HepG2 (cell line): ENCODE results near the gene SSBP4. TPM values are rescaled to one million over a fixed set of nuclear protein-coding genes. Genes with fewer than 3 reads are reported as not detected.
A peak's percentile ranks its signal among the peaks of the same experiment; 100 is the strongest.

ENCODE experiments used
- CBFB ChIP-seq: sonication (generic); formaldehyde crosslinking; IDR thresholded peaks from 2 replicates; pipeline ENCODE4 v1.4.0; 2020; ENCODE audit warnings: missing genetic modification reagents
- FOXO4 ChIP-seq: sonication (generic); formaldehyde crosslinking; conservative IDR thresholded peaks from 2 replicates; pipeline ENCODE4 v1.8.1; 2023; ENCODE audit warnings: missing genetic modification reagents
- MAFG ChIP-seq: sonication (generic); formaldehyde crosslinking; IDR thresholded peaks from 2 replicates; pipeline ENCODE4 v1.5.1; 2020; ENCODE audit warnings: mild to moderate bottlenecking, missing genetic modification reagents
- MBD4 ChIP-seq: IDR thresholded peaks from 2 replicates; pipeline ENCODE4 v1.6.1; 2012; ENCODE audit warnings: low read length, inconsistent platforms, borderline replicate concordance
- MTF2 ChIP-seq: sonication (generic); formaldehyde crosslinking; IDR thresholded peaks from 2 replicates; pipeline ENCODE4 v1.5.0; 2020; ENCODE audit warnings: missing genetic modification reagents, borderline replicate concordance
- NFYC ChIP-seq: IDR thresholded peaks from 2 replicates; pipeline ENCODE4 v1.6.1; 2016; ENCODE audit warnings: missing genetic modification reagents, missing compliant biosample characterization
- POGK ChIP-seq: sonication (generic); formaldehyde crosslinking; conservative IDR thresholded peaks from 2 replicates; pipeline ENCODE4 v1.8.0; 2022; ENCODE audit warnings: mild to moderate bottlenecking, moderate library complexity, missing genetic modification reagents
- SMAD9 ChIP-seq: sonication (generic); formaldehyde crosslinking; IDR thresholded peaks from 2 replicates; pipeline ENCODE4 v1.5.1; 2020; ENCODE audit warnings: mild to moderate bottlenecking, missing genetic modification reagents
- TARDBP ChIP-seq: sonication (generic); formaldehyde crosslinking; IDR thresholded peaks from 2 replicates; pipeline ENCODE4 v1.8.0; 2022; ENCODE audit warnings: mild to moderate bottlenecking, missing genetic modification reagents
- TRIM24 ChIP-seq: sonication (generic); formaldehyde crosslinking; IDR thresholded peaks from 2 replicates; pipeline ENCODE4 v1.8.0; 2022; ENCODE audit warnings: mild to moderate bottlenecking, missing genetic modification reagents
- ZFYVE20 ChIP-seq: sonication (generic); formaldehyde crosslinking; IDR thresholded peaks from 2 replicates; pipeline ENCODE4 v1.8.0; 2023; ENCODE audit warnings: low read depth, mild to moderate bottlenecking, moderate library complexity, missing genetic modification reagents, borderline replicate concordance
- ZNF160 ChIP-seq: sonication (generic); formaldehyde crosslinking; IDR thresholded peaks from 2 replicates; pipeline ENCODE4 v1.8.0; 2022; ENCODE audit warnings: mild to moderate bottlenecking, inconsistent platforms, missing genetic modification reagents
- ZNF33B ChIP-seq: sonication (generic); formaldehyde crosslinking; IDR thresholded peaks from 2 replicates; pipeline ENCODE4 v1.5.1; 2020; ENCODE audit warnings: mild to moderate bottlenecking, missing genetic modification reagents
- ZNF777 ChIP-seq: sonication (generic); formaldehyde crosslinking; IDR thresholded peaks from 2 replicates; pipeline ENCODE4 v1.4.0; 2020; ENCODE audit warnings: missing genetic modification reagents
- polyA plus RNA-seq, 8 experiments: library from polyadenylated mRNA; depleted of rRNA in 3 of 8; stranded (reverse) in 7 of 8; unstranded in 1 of 8; fragments of >200 nt; fragmentation: Illumina TruSeq in 4 of 8; extraction: Trizol in 4 of 8; gene quantifications; 2 replicates each; pipeline versions ENCODE4 v1.2.1 to v1.2.3, GENCODE V29; 2011 to 2016; ENCODE audit warnings: low read depth in 4 of 8, missing spikeins in 1 of 8, mixed read lengths in 1 of 8; ENCODE audit not compliant: insufficient read depth in 1 of 8
- total RNA-seq, 5 experiments: library from RNA; depleted of rRNA; stranded (reverse); fragments of >200 nt; fragmentation: Illumina TruSeq; extraction: Trizol; gene quantifications; 2 replicates each; pipeline ENCODE4 v1.2.3, GENCODE V29; 2016; ENCODE audit warnings: low read depth in 1 of 5
- TF ChIP-seq, protein P1 (sequence below): sonication (generic); formaldehyde crosslinking; IDR thresholded peaks from 2 replicates; pipeline ENCODE4 v1.5.0; 2020; ENCODE audit warnings: missing genetic modification reagents, mild to moderate bottlenecking, borderline replicate concordance
- TF ChIP-seq, protein P2 (sequence below): sonication (generic); formaldehyde crosslinking; IDR thresholded peaks from 2 replicates; pipeline ENCODE4 v1.4.0; 2020; ENCODE audit warnings: missing genetic modification reagents
- TF ChIP-seq, protein P3 (sequence below): sonication (generic); formaldehyde crosslinking; IDR thresholded peaks from 2 replicates; pipeline ENCODE4 v1.4.0; 2020; ENCODE audit warnings: missing genetic modification reagents

Gene SSBP4
- total and polyA plus RNA-seq, 2 of the 13 experiments (the other 11 are each of a cell fraction or from before 2014, with no cell fraction given): 20.8 to 39.5 TPM

DNA sequence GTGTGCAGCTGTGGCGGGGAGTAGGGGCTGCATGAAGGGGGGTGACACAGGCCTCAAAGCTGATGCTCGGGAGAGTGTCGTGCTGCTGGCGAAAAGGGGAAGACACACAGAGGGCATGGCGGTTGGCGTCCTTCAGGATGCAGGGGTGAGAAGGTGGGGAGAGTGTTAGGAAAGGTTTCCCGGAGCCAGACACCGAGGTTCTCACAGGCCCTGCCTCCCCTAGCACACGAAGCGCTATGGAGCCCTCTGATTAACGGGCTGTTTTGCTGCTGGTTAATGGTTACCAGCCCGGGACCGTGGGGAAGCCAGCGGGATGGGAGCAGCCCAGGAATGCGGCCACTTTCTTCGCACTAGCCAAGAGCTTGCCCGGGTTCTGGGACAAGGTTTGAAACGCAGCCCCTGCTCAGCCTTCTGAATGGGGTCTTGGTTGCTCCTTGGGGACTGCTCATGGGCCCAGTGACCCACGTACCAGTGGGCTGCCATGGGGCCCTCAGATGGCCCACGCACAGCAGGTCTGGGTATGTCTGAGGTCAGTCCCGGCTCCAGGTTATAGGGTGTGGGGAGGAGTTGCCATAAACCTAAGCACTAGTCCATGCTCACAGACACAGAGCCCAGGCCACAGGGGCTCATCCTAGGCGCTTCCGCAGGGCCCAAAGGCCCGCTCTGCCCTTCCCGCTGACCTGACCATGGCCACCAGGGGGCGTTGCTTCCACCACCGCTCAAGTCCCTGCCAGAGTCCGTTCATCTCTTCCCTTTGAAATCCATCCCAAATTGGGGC is 50.1 kb downstream of the SSBP4 start (continued):
- TF ChIP-seq, protein P1, sequence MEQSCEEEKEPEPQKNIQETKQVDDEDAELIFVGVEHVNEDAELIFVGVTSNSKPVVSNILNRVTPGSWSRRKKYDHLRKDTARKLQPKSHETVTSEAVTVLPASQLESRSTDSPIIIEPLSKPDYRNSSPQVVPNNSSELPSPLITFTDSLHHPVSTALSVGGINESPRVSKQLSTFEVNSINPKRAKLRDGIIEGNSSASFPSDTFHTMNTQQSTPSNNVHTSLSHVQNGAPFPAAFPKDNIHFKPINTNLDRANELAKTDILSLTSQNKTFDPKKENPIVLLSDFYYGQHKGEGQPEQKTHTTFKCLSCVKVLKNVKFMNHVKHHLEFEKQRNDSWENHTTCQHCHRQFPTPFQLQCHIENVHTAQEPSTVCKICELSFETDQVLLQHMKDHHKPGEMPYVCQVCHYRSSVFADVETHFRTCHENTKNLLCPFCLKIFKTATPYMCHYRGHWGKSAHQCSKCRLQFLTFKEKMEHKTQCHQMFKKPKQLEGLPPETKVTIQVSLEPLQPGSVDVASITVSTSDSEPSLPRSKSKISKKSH: 0 out of 2 replicates have a peak, but pooled peaks have one; percentile 60
- no peak for TF ChIP-seq SMAD9
- no peak; the same call in 1 of the 2 replicates for TF ChIP-seq TARDBP (CRISPR knock-in tag)
- TF ChIP-seq ZNF777: no peak
- TF ChIP-seq TRIM24 (CRISPR knock-in tag): no peak
- no peak for TF ChIP-seq MTF2 (CRISPR knock-in tag)
- TF ChIP-seq FOXO4 (CRISPR knock-in tag): no peak
- TF ChIP-seq ZNF33B (CRISPR knock-in tag): 0 out of 2 replicates have a peak, but pooled peaks have one; percentile 19
- TF ChIP-seq NFYC (CRISPR knock-in tag): 0 out of 2 replicates have a peak, but pooled peaks have one; percentile 15
- TF ChIP-seq ZNF160 (CRISPR knock-in tag): no peak
- no peak; the same call in 1 of the 2 replicates for TF ChIP-seq POGK (CRISPR knock-in tag)
- TF ChIP-seq, protein P2, sequence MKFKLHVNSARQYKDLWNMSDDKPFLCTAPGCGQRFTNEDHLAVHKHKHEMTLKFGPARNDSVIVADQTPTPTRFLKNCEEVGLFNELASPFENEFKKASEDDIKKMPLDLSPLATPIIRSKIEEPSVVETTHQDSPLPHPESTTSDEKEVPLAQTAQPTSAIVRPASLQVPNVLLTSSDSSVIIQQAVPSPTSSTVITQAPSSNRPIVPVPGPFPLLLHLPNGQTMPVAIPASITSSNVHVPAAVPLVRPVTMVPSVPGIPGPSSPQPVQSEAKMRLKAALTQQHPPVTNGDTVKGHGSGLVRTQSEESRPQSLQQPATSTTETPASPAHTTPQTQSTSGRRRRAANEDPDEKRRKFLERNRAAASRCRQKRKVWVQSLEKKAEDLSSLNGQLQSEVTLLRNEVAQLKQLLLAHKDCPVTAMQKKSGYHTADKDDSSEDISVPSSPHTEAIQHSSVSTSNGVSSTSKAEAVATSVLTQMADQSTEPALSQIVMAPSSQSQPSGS (CRISPR knock-in tag): no peak
- TF ChIP-seq, protein P3, sequence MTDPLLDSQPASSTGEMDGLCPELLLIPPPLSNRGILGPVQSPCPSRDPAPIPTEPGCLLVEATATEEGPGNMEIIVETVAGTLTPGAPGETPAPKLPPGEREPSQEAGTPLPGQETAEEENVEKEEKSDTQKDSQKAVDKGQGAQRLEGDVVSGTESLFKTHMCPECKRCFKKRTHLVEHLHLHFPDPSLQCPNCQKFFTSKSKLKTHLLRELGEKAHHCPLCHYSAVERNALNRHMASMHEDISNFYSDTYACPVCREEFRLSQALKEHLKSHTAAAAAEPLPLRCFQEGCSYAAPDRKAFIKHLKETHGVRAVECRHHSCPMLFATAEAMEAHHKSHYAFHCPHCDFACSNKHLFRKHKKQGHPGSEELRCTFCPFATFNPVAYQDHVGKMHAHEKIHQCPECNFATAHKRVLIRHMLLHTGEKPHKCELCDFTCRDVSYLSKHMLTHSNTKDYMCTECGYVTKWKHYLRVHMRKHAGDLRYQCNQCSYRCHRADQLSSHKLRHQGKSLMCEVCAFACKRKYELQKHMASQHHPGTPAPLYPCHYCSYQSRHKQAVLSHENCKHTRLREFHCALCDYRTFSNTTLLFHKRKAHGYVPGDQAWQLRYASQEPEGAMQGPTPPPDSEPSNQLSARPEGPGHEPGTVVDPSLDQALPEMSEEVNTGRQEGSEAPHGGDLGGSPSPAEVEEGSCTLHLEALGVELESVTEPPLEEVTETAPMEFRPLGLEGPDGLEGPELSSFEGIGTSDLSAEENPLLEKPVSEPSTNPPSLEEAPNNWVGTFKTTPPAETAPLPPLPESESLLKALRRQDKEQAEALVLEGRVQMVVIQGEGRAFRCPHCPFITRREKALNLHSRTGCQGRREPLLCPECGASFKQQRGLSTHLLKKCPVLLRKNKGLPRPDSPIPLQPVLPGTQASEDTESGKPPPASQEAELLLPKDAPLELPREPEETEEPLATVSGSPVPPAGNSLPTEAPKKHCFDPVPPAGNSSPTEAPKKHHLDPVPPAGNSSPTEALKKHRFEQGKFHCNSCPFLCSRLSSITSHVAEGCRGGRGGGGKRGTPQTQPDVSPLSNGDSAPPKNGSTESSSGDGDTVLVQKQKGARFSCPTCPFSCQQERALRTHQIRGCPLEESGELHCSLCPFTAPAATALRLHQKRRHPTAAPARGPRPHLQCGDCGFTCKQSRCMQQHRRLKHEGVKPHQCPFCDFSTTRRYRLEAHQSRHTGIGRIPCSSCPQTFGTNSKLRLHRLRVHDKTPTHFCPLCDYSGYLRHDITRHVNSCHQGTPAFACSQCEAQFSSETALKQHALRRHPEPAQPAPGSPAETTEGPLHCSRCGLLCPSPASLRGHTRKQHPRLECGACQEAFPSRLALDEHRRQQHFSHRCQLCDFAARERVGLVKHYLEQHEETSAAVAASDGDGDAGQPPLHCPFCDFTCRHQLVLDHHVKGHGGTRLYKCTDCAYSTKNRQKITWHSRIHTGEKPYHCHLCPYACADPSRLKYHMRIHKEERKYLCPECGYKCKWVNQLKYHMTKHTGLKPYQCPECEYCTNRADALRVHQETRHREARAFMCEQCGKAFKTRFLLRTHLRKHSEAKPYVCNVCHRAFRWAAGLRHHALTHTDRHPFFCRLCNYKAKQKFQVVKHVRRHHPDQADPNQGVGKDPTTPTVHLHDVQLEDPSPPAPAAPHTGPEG (CRISPR knock-in tag): no peak
- no peak for TF ChIP-seq ZFYVE20 (CRISPR knock-in tag)
- no peak for TF ChIP-seq MAFG (CRISPR knock-in tag)
- TF ChIP-seq CBFB (CRISPR knock-in tag): no peak
- TF ChIP-seq MBD4: no peak
